Measurements from ENCODE around the gene HTR1A.

The HTR1A gene

GRCh38 chr5:63919763-63920478 is 42.3 kb downstream of the HTR1A start:
- TF ChIP-seq CTCF (conservative IDR thresholded peaks at IDR 0.05; ENCODE audit: control insufficient read depth, insufficient read depth, low read depth, low read length) = no peak
- no peak for DNase-seq (ENCODE audit: low read depth)
- H3K4me3 ChIP-seq (ENCODE audit: control insufficient read depth, low read depth, low read length) = no peak overlapping the region

GRCh38 chr5:63916786-63917185 is 45.5 kb downstream of the HTR1A start:
- no peak overlapping the region for H3K4me3 ChIP-seq (ENCODE audit: control insufficient read depth, low read depth, low read length)
- TF ChIP-seq CTCF (conservative IDR thresholded peaks at IDR 0.05; ENCODE audit: control insufficient read depth, insufficient read depth, low read depth, low read length) = no peak
- peak; percentile 82 for DNase-seq (ENCODE audit: low read depth)

GRCh38 chr5:63911871-63912270 is 50.4 kb downstream of the HTR1A start:
- DNase-seq (ENCODE audit: low read depth) = no peak
- no peak for TF ChIP-seq CTCF (conservative IDR thresholded peaks at IDR 0.05; ENCODE audit: control insufficient read depth, insufficient read depth, low read depth, low read length)

More at GRCh38 chr5:63911871-63912270, 50.4 kb downstream of the HTR1A start:
- no peak overlapping the region for H3K4me3 ChIP-seq (ENCODE audit: control insufficient read depth, low read depth, low read length)

All from fibroblast of mammary gland (primary cell).